H1 (cell line): ENCODE results near the gene PDE5A. TPM values are rescaled to one million over a fixed set of nuclear protein-coding genes. Genes with fewer than 3 reads are reported as not detected.

ENCODE experiments used
- CTCF ChIA-PET: fragments of 300-600 bp; sonication (Branson Sonifier 250); formaldehyde crosslinking; loops from one replicate; lab custom pipeline; 2021; ENCODE audit not compliant: partially characterized antibody; lab: Charles Lee
- POLR2A ChIA-PET: fragments of 300-600 bp; sonication (Branson Sonifier 250); formaldehyde crosslinking; loops from one replicate; lab custom pipeline; 2021; ENCODE audit warnings: inconsistent platforms; ENCODE audit not compliant: partially characterized antibody; lab: Charles Lee
- DNase-seq, 2 experiments: peaks; one replicate each; pipeline versions ENCODE4 v3.0.0 to v3.0.0-alpha.2; 2010 to 2022; ENCODE audit warnings: low spot score in 2 of 2, low read depth in 1 of 2, mixed read lengths in 1 of 2
- FAIRE-seq: peaks from 2 replicates; lab custom pipeline; 2011; peaks lifted over from hg19 to GRCh38; lab: Jason Lieb, UNC
- H2AFZ ChIP-seq: 2 replicates; pipeline ENCODE4 v1.8.1; 2012; ENCODE audit warnings: low read length, inconsistent platforms
- H2AK5ac ChIP-seq: 2 replicates; pipeline ENCODE4 v1.6.1; 2013; ENCODE audit warnings: low read depth, low read length
- H2BK120ac ChIP-seq: replicated peaks from 2 replicates; pipeline ENCODE3; 2013; ENCODE audit warnings: low read depth, low read length, inconsistent platforms
- H2BK12ac ChIP-seq: 2 replicates; pipeline ENCODE4 v1.6.1; 2013; ENCODE audit warnings: low read depth, low read length
- H2BK15ac ChIP-seq: 2 replicates; pipeline ENCODE4 v1.6.1; 2013; ENCODE audit warnings: low read length
- H2BK20ac ChIP-seq: 2 replicates; pipeline ENCODE4 v1.6.1; 2013; ENCODE audit warnings: low read length
- H2BK5ac ChIP-seq: 2 replicates; pipeline ENCODE4 v1.6.1; 2013; ENCODE audit warnings: low read depth, low read length
- H3K14ac ChIP-seq: 2 replicates; pipeline ENCODE4 v1.6.1; 2013; ENCODE audit warnings: inconsistent platforms; ENCODE audit not compliant: insufficient read length
- H3K18ac ChIP-seq: 2 replicates; pipeline ENCODE4 v1.6.1; 2013; ENCODE audit warnings: low read length; ENCODE audit errors: extremely low read depth
- H3K23ac ChIP-seq: 2 replicates; pipeline ENCODE4 v1.6.1; 2013; ENCODE audit warnings: inconsistent platforms; ENCODE audit not compliant: insufficient read length
- H3K23me2 ChIP-seq: 2 replicates; pipeline ENCODE4 v1.6.1; 2013; ENCODE audit warnings: low read depth, low read length
- H3K27ac ChIP-seq: 2 replicates; pipeline ENCODE4 v1.6.1; 2011; ENCODE audit warnings: low read depth, low read length, inconsistent platforms
- H3K27me3 ChIP-seq, 4 experiments: replicated peaks in 1 of 4; 1 replicate in 1 of 4; 2 replicates in 3 of 4; pipeline versions ENCODE4 v1.6.1 to v1.8.1; 2011 to 2013; ENCODE audit warnings: low read length in 3 of 4, mild to moderate bottlenecking in 3 of 4, inconsistent platforms in 2 of 4, mixed read lengths in 2 of 4, moderate library complexity in 1 of 4; ENCODE audit not compliant: control insufficient read depth in 3 of 4, insufficient read depth in 3 of 4; ENCODE audit errors: extremely low read depth in 1 of 4
- H3K36me3 ChIP-seq, 4 experiments: 2 replicates each; pipeline versions ENCODE4 v1.6.1 to v1.8.1; 2011 to 2013; ENCODE audit warnings: mild to moderate bottlenecking in 4 of 4, low read length in 3 of 4, moderate library complexity in 2 of 4, control low read depth in 1 of 4, inconsistent platforms in 1 of 4; ENCODE audit not compliant: insufficient read depth in 4 of 4, control insufficient read depth in 2 of 4
- H3K4ac ChIP-seq: replicated peaks from 2 replicates; pipeline ENCODE3; 2013; ENCODE audit warnings: low read length, low read depth, mixed read lengths, inconsistent platforms; ENCODE audit not compliant: insufficient read length
- H3K4me1 ChIP-seq, 4 experiments: replicated peaks in 1 of 4; 1 replicate in 1 of 4; 2 replicates in 3 of 4; pipeline versions ENCODE4 v1.6.1 to v1.8.1; 2011 to 2013; ENCODE audit warnings: low read length in 3 of 4, inconsistent platforms in 2 of 4, mixed read lengths in 1 of 4; ENCODE audit not compliant: insufficient read depth in 4 of 4, control insufficient read depth in 3 of 4
- H3K4me2 ChIP-seq, 2 experiments: 2 replicates each; pipeline versions ENCODE4 v1.6.1 to v1.8.1; 2011 to 2013; ENCODE audit warnings: low read depth in 2 of 2, low read length in 2 of 2, control low read depth in 1 of 2, inconsistent platforms in 1 of 2, mild to moderate bottlenecking in 1 of 2; ENCODE audit not compliant: insufficient read depth in 1 of 2
- H3K4me3 ChIP-seq, 4 experiments: fragments of 200-600, 300-600 bp in 1 of 4; sonication (generic), shearing (Covaris generic), sonication (Bioruptor Twin) in 1 of 4; 2 replicates each; pipeline versions ENCODE4 v1.5.1 to v1.8.1; 2011 to 2016; ENCODE audit warnings: low read length in 4 of 4, low read depth in 3 of 4, control low read depth in 2 of 4, inconsistent platforms in 2 of 4, mild to moderate bottlenecking in 2 of 4, mixed read lengths in 1 of 4, moderate library complexity in 1 of 4; ENCODE audit not compliant: insufficient read depth in 2 of 4; ENCODE audit errors: extremely low read depth in 1 of 4
- H3K56ac ChIP-seq: replicated peaks from 2 replicates; pipeline ENCODE3; 2013; ENCODE audit warnings: low read depth, mild to moderate bottlenecking, mixed read lengths, low read length, inconsistent platforms; ENCODE audit not compliant: insufficient read length
- H3K79me1 ChIP-seq: 2 replicates; pipeline ENCODE4 v1.6.1; 2013; ENCODE audit warnings: low read depth, low read length, control low read depth
- H3K79me2 ChIP-seq, 2 experiments: 2 replicates each; pipeline versions ENCODE4 v1.6.1 to v1.8.1; 2012 to 2013; ENCODE audit warnings: low read length in 2 of 2, mild to moderate bottlenecking in 2 of 2, inconsistent platforms in 1 of 2; ENCODE audit not compliant: insufficient read depth in 2 of 2, control insufficient read depth in 1 of 2
- H3K9ac ChIP-seq, 4 experiments: replicated peaks in 1 of 4; 1 replicate in 1 of 4; 2 replicates in 3 of 4; pipeline versions ENCODE4 v1.6.1 to v1.8.1; 2011 to 2013; ENCODE audit warnings: low read depth in 3 of 4, low read length in 3 of 4, control low read depth in 2 of 4, mild to moderate bottlenecking in 2 of 4, moderate library complexity in 2 of 4, inconsistent platforms in 1 of 4; ENCODE audit errors: extremely low read depth in 1 of 4
- H3K9me3 ChIP-seq, 2 experiments: 2 replicates each; pipeline versions ENCODE4 v1.6.1 to v1.8.1; 2012 to 2013; ENCODE audit warnings: mild to moderate bottlenecking in 2 of 2, moderate library complexity in 2 of 2, control low read depth in 1 of 2, inconsistent platforms in 1 of 2, low read depth in 1 of 2, low read length in 1 of 2, mixed read lengths in 1 of 2; ENCODE audit not compliant: insufficient read depth in 2 of 2
- H4K20me1 ChIP-seq, 2 experiments: replicated peaks in 1 of 2; 2 replicates each; pipeline versions ENCODE3 to v1.8.1; 2011 to 2013; ENCODE audit warnings: inconsistent platforms in 2 of 2, low read length in 2 of 2, mild to moderate bottlenecking in 1 of 2; ENCODE audit not compliant: insufficient read depth in 2 of 2, control insufficient read depth in 1 of 2
- H4K5ac ChIP-seq: 2 replicates; pipeline ENCODE4 v1.6.1; 2013; ENCODE audit warnings: low read length, low read depth, mixed read lengths, inconsistent platforms; ENCODE audit not compliant: insufficient read length
- H4K8ac ChIP-seq: 2 replicates; pipeline ENCODE4 v1.8.0; 2013; ENCODE audit warnings: mild to moderate bottlenecking, moderate library complexity, low read length, inconsistent platforms; ENCODE audit not compliant: insufficient read depth; ENCODE audit errors: extremely low read depth
- H4K91ac ChIP-seq: replicated peaks from 2 replicates; pipeline ENCODE3; 2013; ENCODE audit warnings: low read length, mixed read lengths, inconsistent platforms; ENCODE audit not compliant: insufficient read length
- EZH2 ChIP-seq: fragments of 200-600 bp; sonication (generic); IDR thresholded peaks from 2 replicates; pipeline ENCODE4 v1.7.1; 2012; ENCODE audit warnings: low read depth, mild to moderate bottlenecking, moderate library complexity, low read length, inconsistent platforms; ENCODE audit not compliant: severe bottlenecking
- KDM4A ChIP-seq: IDR thresholded peaks from one replicate; pipeline ENCODE4 v1.7.1; 2012; ENCODE audit warnings: low read depth, mild to moderate bottlenecking, moderate library complexity, low read length, inconsistent platforms; ENCODE audit not compliant: severe bottlenecking
- MAFK ChIP-seq: IDR thresholded peaks from 2 replicates; pipeline ENCODE4 v1.6.1; 2012; ENCODE audit warnings: low read depth, mild to moderate bottlenecking, improper control_type of control experiment, low read length
- POU5F1 ChIP-seq: IDR thresholded peaks from 2 replicates; pipeline ENCODE4 v1.6.1; 2011; ENCODE audit warnings: low read depth, mild to moderate bottlenecking, low read length, moderate library complexity
- SIX5 ChIP-seq: IDR thresholded peaks from 2 replicates; pipeline ENCODE4 v1.6.1; 2011; ENCODE audit warnings: mild to moderate bottlenecking, low read depth, low read length
- WGBS, 2 experiments: shearing (Covaris generic) in 1 of 2; methylation state at CpG; one replicate each; pipeline versions ENCODE4 v1.1.6 to v1.1.7; 2013 to 2015; ENCODE audit warnings: low lambda C conversion rate in 2 of 2, mixed read lengths in 2 of 2, inconsistent platforms in 1 of 2, low coverage in 1 of 2, missing lambda C conversion rate in 1 of 2; ENCODE audit not compliant: insufficient replicate concordance in 2 of 2, insufficient coverage in 1 of 2, insufficient read length in 1 of 2; ENCODE audit errors: extremely low coverage in 1 of 2, missing lambda C conversion rate in 1 of 2; 5-methylcytosine and 5-hydroxymethylcytosine counted together
- polyA plus RNA-seq, 7 experiments: library from polyadenylated mRNA; depleted of rRNA in 3 of 7; stranded (reverse) in 5 of 7; unstranded in 2 of 7; fragments of >200 nt in 5 of 7; fragments of 200-250 nt in 2 of 7; gene quantifications; 1 replicate in 5 of 7; 2 replicates in 1 of 7; 4 replicates in 1 of 7; pipeline versions ENCODE4 v1.2.1 to v1.2.3, GENCODE V29; 2011 to 2013; ENCODE audit warnings: missing spikeins in 2 of 7, mixed read lengths in 2 of 7
- total RNA-seq: library from RNA; stranded (reverse); fragmentation: NEBNext Ultra II Directional; extraction: Animal tissue kit (Norgen Biotek cat#: 25700); gene quantifications from 2 replicates; pipeline ENCODE4 v1.2.1, GENCODE V29; 2021

Gene PDE5A
- total and polyA plus RNA-seq, 2 of the 8 experiments (the other 6 are each of a cell fraction or from before 2014, with no cell fraction given): 5.6 to 32.4 TPM

DNA sequence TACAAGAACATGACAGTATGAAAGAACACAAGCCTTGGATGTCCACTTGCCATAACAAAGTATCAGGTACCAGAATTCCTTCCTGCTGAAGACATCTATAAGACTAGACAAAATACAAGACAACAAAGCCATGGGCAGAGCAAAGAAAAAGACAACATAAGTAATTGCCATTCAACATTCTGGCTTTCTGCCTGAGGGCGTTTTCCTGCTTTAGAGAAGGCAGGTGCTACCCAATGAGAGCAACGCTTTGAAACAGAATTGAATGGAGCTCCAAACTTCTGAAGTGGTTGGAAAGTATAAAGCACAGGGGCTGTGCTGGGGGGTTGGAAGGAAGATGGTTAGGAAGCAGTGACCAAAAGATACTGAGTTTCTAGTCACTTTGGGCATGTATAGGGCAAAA, 30.1 kb downstream of the PDE5A start:
- Histone ChIP-seq H3K56ac (no peak overlapping the region), H4K20me1 (no peaks in the 10 kb centered on the region), H3K4me1 (peaks cover 0 to 10% (median 2%) of the 10 kb centered on the region in 4 experiments; a peak in 3 of 7 replicates), H3K27ac (no peak overlapping the region), H3K23me2 (no peaks in the 10 kb centered on the region), H3K27me3 (no peaks in the 10 kb centered on the region), H3K36me3 (peaks cover 0 to 4% (median 2%) of the 10 kb centered on the region in 4 experiments; a peak in 2 of 8 replicates), H4K91ac (no peak overlapping the region), H2BK20ac (no peak overlapping the region), H2BK5ac (no peak overlapping the region), H4K5ac (no peak overlapping the region), H3K18ac (no peak overlapping the region), H3K14ac (no peak overlapping the region), H2AK5ac (no peak overlapping the region), H3K4ac (no peak overlapping the region), H2BK120ac (no peak overlapping the region), H3K23ac (no peak overlapping the region), H2AFZ (no peak overlapping the region), H3K79me1 (no peaks in the 10 kb centered on the region; the same call in 1 of the 2 replicates), H3K4me3 (no peak overlapping the region), H4K8ac (no peak overlapping the region), H2BK15ac (no peak overlapping the region), H2BK12ac (no peak overlapping the region), H3K9ac (no peak overlapping the region), H3K4me2 (no peak overlapping the region), H3K9me3 (no peaks in the 10 kb centered on the region), H3K79me2 (peaks cover 0 to 27% of the 10 kb centered on the region in 2 experiments; a peak in 2 of 4 replicates)
- POLR2A ChIA-PET: interaction anchor here (1.4 kb wide), 1 partner anchor 29 kb away, joined by 3 read pairs; no protein-coding TSS in a partner anchor
- DNase-seq (no peak), FAIRE-seq (no peak)
- WGBS, 2 experiments: 94% methylated on average over 2 of the region's 2 CpGs; no CpG with 5 or more reads in 1 of the 2 experiments
- TF ChIP-seq POU5F1: no peak
- TF ChIP-seq MAFK: no peak
- TF ChIP-seq SIX5: no peak
- no peak for TF ChIP-seq KDM4A
- TF ChIP-seq EZH2: no peak
- CTCF ChIA-PET: no interaction called here
